HCT116 (cell line): Measurements from ENCODE around the gene HNRNPAB. TPM values are rescaled to one million over a fixed set of nuclear protein-coding genes. Genes with fewer than 3 reads are reported as not detected.

ENCODE experiments used
- ATAC-seq: fragments of 200-7000 bp; cut with Tn5 transposase; 2 replicates; pipeline ENCODE4 v1.9.1; 2020; ENCODE audit warnings: mild to moderate bottlenecking, moderate library complexity
- BruUV-seq: library from RNA; stranded (reverse); fragments of 400-500 nt; replicated peaks from 2 replicates; lab custom pipeline; 2021; lab: Mats Ljungman, UMichigan
- CTCF ChIA-PET: fragments of 300-600 bp; sonication (Branson Sonifier 250); formaldehyde crosslinking; loops from one replicate; lab custom pipeline; 2021; ENCODE audit warnings: antibody characterized with exemption; lab: Charles Lee
- POLR2A ChIA-PET: fragments of 300-600, 350-600 bp; sonication (Branson Sonifier 250); formaldehyde crosslinking; loops from one replicate; lab custom pipeline; 2021; ENCODE audit warnings: antibody characterized with exemption; lab: Charles Lee
- RAD21 ChIA-PET, 2 experiments: fragments of 300-600 bp; sonication (Branson Sonifier 250); formaldehyde crosslinking; loops; one replicate each; lab custom pipeline; 2023; ENCODE audit warnings: low total read pairs in 2 of 2; ENCODE audit not compliant: uncharacterized antibody in 2 of 2, unreplicated experiment in 2 of 2, low non-redundant PET in 1 of 2; lab: Charles Lee
- DNase-seq: peaks from one replicate; pipeline ENCODE4 v3.0.0-alpha.2; 2010; ENCODE audit warnings: low read depth, low spot score
- H2AFZ ChIP-seq: fragments of 200-600 bp; shearing (Covaris generic), sonication (generic); 2 replicates; pipeline ENCODE4 v1.6.1; 2017; ENCODE audit warnings: low read depth, mixed run types, mixed read lengths, antibody characterized with exemption, low read length; ENCODE audit not compliant: poor library complexity, severe bottlenecking
- H3K27ac ChIP-seq: 2 replicates; pipeline ENCODE4 v1.5.1; 2012; ENCODE audit warnings: low read depth, low read length
- H3K27me3 ChIP-seq: fragments of 200-600 bp; sonication (generic); 2 replicates; pipeline ENCODE4 v1.6.1; 2016; ENCODE audit warnings: mixed run types, low read length, mixed read lengths; ENCODE audit not compliant: insufficient read depth
- H3K36me3 ChIP-seq, 2 experiments: fragments of 200-500 bp in 1 of 2; fragments of 200-600 bp in 1 of 2; sonication (Bioruptor generic) in 1 of 2; sonication (generic) in 1 of 2; 2 replicates each; pipeline versions ENCODE4 v1.5.1 to v1.6.1; 2014 to 2016; ENCODE audit warnings: low read length in 2 of 2, inconsistent platforms in 1 of 2, mixed read lengths in 1 of 2, mixed run types in 1 of 2; ENCODE audit not compliant: insufficient read depth in 2 of 2, control insufficient read depth in 1 of 2
- H3K4me1 ChIP-seq, 2 experiments: fragments of 200-600 bp in 1 of 2; sonication (generic) in 1 of 2; 2 replicates each; pipeline versions ENCODE4 v1.5.1 to v1.6.1; 2012 to 2017; ENCODE audit warnings: low read length in 2 of 2, inconsistent platforms in 1 of 2, mild to moderate bottlenecking in 1 of 2, mixed read lengths in 1 of 2, mixed run types in 1 of 2, moderate library complexity in 1 of 2; ENCODE audit not compliant: insufficient read depth in 2 of 2, control insufficient read depth in 1 of 2
- H3K4me2 ChIP-seq: fragments of 200-600 bp; sonication (generic); 2 replicates; pipeline ENCODE4 v1.6.1; 2017; ENCODE audit warnings: mixed run types, low read length, mixed read lengths
- H3K4me3 ChIP-seq, 2 experiments: fragments of 200-600 bp in 1 of 2; sonication (generic) in 1 of 2; replicated peaks in 1 of 2; 2 replicates each; pipeline ENCODE4 v1.5.1; 2011 to 2016; ENCODE audit warnings: low read length in 2 of 2, control low read depth in 1 of 2, low read depth in 1 of 2, mild to moderate bottlenecking in 1 of 2, mixed read lengths in 1 of 2, mixed run types in 1 of 2
- H3K79me2 ChIP-seq: fragments of 200-600 bp; sonication (generic); 2 replicates; pipeline ENCODE4 v1.6.1; 2017; ENCODE audit warnings: mild to moderate bottlenecking, mixed run types, low read length, moderate library complexity, mixed read lengths; ENCODE audit not compliant: insufficient read depth
- H3K9ac ChIP-seq: fragments of 200-600 bp; sonication (generic); 2 replicates; pipeline ENCODE4 v1.6.1; 2016; ENCODE audit warnings: low read length, mixed read lengths
- H3K9me2 ChIP-seq: fragments of 200-600 bp; sonication (generic), shearing (Covaris generic); 2 replicates; pipeline ENCODE4 v1.6.1; 2017; ENCODE audit warnings: mixed run types, mild to moderate bottlenecking, moderate library complexity; ENCODE audit not compliant: insufficient read depth
- H3K9me3 ChIP-seq, 2 experiments: fragments of 200-500 bp in 1 of 2; fragments of 200-600 bp in 1 of 2; sonication (Bioruptor generic) in 1 of 2; sonication (generic) in 1 of 2; 2 replicates each; pipeline ENCODE4 v1.6.1; 2014 to 2017; ENCODE audit warnings: low read length in 2 of 2, mixed read lengths in 2 of 2, inconsistent platforms in 1 of 2, low read depth in 1 of 2, mild to moderate bottlenecking in 1 of 2, mixed run types in 1 of 2, moderate library complexity in 1 of 2; ENCODE audit not compliant: control insufficient read depth in 1 of 2, insufficient read depth in 1 of 2
- H4K20me1 ChIP-seq: fragments of 200-600 bp; sonication (generic), shearing (Covaris generic); 2 replicates; pipeline ENCODE4 v1.6.1; 2017; ENCODE audit warnings: mixed run types, mild to moderate bottlenecking, moderate library complexity; ENCODE audit not compliant: insufficient read depth
- CBX3 ChIP-seq: IDR thresholded peaks from 2 replicates; pipeline ENCODE4 v1.6.1; 2012; ENCODE audit warnings: low read depth
- CEBPB ChIP-seq: IDR thresholded peaks from 2 replicates; pipeline ENCODE4 v1.6.1; 2012; ENCODE audit warnings: low read depth
- EZH2phosphoT487 ChIP-seq: fragments of 200-600 bp; IDR thresholded peaks from 2 replicates; pipeline ENCODE4 v1.6.1; 2018; ENCODE audit warnings: antibody characterized with exemption, borderline replicate concordance
- FOSL1 ChIP-seq: IDR thresholded peaks from 2 replicates; pipeline ENCODE4 v1.6.1; 2012; ENCODE audit warnings: low read depth
- JUND ChIP-seq: IDR thresholded peaks from 2 replicates; pipeline ENCODE4 v1.6.1; 2012
- POLR2A ChIP-seq: IDR thresholded peaks from 2 replicates; pipeline ENCODE4 v1.7.0; 2011; ENCODE audit warnings: borderline replicate concordance; ENCODE audit not compliant: insufficient read depth, insufficient read length; ENCODE audit errors: extremely low read depth
- SIN3A ChIP-seq: IDR thresholded peaks from 2 replicates; pipeline ENCODE4 v1.6.1; 2012; ENCODE audit warnings: low read depth
- intact Hi-C: fragments of 100-400 bp; cut with micrococcal nuclease; formaldehyde crosslinking; loops from 2 replicates; pipeline ENCODE4 v1.10.0; 2022
- total RNA-seq: library from RNA; stranded (reverse); gene quantifications from one replicate; pipeline ENCODE4 v1.2.1, GENCODE V29; 2021; ENCODE audit not compliant: unreplicated experiment
- TF ChIP-seq, protein P1 (sequence below): IDR thresholded peaks from 2 replicates; pipeline ENCODE4 v1.6.1; 2011; ENCODE audit warnings: mild to moderate bottlenecking, low read length, moderate library complexity; ENCODE audit not compliant: insufficient replicate concordance; ENCODE audit errors: extremely low read depth
- TF ChIP-seq, protein P2 (sequence below), 3 experiments: fragments of 200-600 bp in 1 of 3; sonication (generic) in 1 of 3; IDR thresholded peaks in 2 of 3; conservative IDR thresholded peaks in 1 of 3; 2 replicates each; pipeline ENCODE4 v1.5.1; 2012 to 2017; ENCODE audit warnings: low read depth in 2 of 3, low read length in 2 of 3, antibody characterized with exemption in 1 of 3, borderline replicate concordance in 1 of 3, control low read depth in 1 of 3, mild to moderate bottlenecking in 1 of 3, mixed read lengths in 1 of 3, mixed run types in 1 of 3, moderate library complexity in 1 of 3; ENCODE audit not compliant: insufficient read depth in 1 of 3

Gene HNRNPAB
- total RNA-seq, 1 experiment from 2014 or later: 273 TPM

GRCh38 chr5:178213748-178214151 is 9.4 kb downstream of the HNRNPAB start:
- ATAC-seq (no peak), DNase-seq (no peak)
- no peaks in the 10 kb centered on the region for H3K9me2 ChIP-seq
- no peaks in the 10 kb centered on the region for H3K27me3 ChIP-seq
- H3K36me3 ChIP-seq: peaks cover 50 to 71% of the 10 kb centered on the region in 2 experiments; a peak in 3 of 4 replicates
- no peak overlapping the region for H3K4me3 ChIP-seq
- H2AFZ ChIP-seq: no peak overlapping the region
- peaks cover 22% of the 10 kb centered on the region; the same call in 1 of the 2 replicates for H4K20me1 ChIP-seq
- no peak overlapping the region for H3K4me2 ChIP-seq
- ChIA-PET RAD21 (no interaction called here), CTCF (interaction anchor here (1.0 kb wide), 1 partner anchor 21 kb away, joined by 4 read pairs; no protein-coding TSS in a partner anchor), POLR2A (interaction anchor here (1.5 kb wide), 1 partner anchor 10 kb away, joined by 6 read pairs; the partner anchor contains the start of gene HNRNPAB)
- intact Hi-C loops: no loop called here
- no peaks in the 10 kb centered on the region for H3K9me3 ChIP-seq
- no peak overlapping the region for H3K27ac ChIP-seq
- H3K9ac ChIP-seq: no peak overlapping the region
- H3K79me2 ChIP-seq: peaks cover 39% of the 10 kb centered on the region
- TF ChIP-seq FOSL1 (no peak), CBX3 (no peak), JUND (no peak), CEBPB (no peak), EZH2phosphoT487 (no peak), SIN3A (no peak), POLR2A (no peak)
- TF ChIP-seq, protein P1, sequence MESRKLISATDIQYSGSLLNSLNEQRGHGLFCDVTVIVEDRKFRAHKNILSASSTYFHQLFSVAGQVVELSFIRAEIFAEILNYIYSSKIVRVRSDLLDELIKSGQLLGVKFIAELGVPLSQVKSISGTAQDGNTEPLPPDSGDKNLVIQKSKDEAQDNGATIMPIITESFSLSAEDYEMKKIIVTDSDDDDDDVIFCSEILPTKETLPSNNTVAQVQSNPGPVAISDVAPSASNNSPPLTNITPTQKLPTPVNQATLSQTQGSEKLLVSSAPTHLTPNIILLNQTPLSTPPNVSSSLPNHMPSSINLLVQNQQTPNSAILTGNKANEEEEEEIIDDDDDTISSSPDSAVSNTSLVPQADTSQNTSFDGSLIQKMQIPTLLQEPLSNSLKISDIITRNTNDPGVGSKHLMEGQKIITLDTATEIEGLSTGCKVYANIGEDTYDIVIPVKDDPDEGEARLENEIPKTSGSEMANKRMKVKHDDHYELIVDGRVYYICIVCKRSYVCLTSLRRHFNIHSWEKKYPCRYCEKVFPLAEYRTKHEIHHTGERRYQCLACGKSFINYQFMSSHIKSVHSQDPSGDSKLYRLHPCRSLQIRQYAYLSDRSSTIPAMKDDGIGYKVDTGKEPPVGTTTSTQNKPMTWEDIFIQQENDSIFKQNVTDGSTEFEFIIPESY: no peak
- TF ChIP-seq, protein P2, sequence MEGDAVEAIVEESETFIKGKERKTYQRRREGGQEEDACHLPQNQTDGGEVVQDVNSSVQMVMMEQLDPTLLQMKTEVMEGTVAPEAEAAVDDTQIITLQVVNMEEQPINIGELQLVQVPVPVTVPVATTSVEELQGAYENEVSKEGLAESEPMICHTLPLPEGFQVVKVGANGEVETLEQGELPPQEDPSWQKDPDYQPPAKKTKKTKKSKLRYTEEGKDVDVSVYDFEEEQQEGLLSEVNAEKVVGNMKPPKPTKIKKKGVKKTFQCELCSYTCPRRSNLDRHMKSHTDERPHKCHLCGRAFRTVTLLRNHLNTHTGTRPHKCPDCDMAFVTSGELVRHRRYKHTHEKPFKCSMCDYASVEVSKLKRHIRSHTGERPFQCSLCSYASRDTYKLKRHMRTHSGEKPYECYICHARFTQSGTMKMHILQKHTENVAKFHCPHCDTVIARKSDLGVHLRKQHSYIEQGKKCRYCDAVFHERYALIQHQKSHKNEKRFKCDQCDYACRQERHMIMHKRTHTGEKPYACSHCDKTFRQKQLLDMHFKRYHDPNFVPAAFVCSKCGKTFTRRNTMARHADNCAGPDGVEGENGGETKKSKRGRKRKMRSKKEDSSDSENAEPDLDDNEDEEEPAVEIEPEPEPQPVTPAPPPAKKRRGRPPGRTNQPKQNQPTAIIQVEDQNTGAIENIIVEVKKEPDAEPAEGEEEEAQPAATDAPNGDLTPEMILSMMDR (IDR thresholded peaks at IDR 0.05 in 2 of 3, conservative IDR thresholded peaks at IDR 0.05 in 1 of 3; ENCODE audit: borderline replicate concordance in 1 of 3, insufficient read depth in 1 of 3, low read depth in 2 of 3, low read length in 2 of 3): no peak
- BruUV-seq: TSS peak; percentile 5
- peaks cover 3 to 14% of the 10 kb centered on the region in 2 experiments; a peak in 3 of 4 replicates for H3K4me1 ChIP-seq
